GM21786 (cell line): ENCODE results near the gene EPB41L4B.

Experiments used
- ATAC-seq: cut with Tn5 transposase; IDR thresholded peaks from one replicate; pipeline ENCODE4 v1.9.1; 2021; ENCODE audit not compliant: unreplicated experiment

The EPB41L4B gene

GRCh38 chr9:109212768-109213167, 108.1 kb downstream of the EPB41L4B start:
- ATAC-seq, result no peak

DNA sequence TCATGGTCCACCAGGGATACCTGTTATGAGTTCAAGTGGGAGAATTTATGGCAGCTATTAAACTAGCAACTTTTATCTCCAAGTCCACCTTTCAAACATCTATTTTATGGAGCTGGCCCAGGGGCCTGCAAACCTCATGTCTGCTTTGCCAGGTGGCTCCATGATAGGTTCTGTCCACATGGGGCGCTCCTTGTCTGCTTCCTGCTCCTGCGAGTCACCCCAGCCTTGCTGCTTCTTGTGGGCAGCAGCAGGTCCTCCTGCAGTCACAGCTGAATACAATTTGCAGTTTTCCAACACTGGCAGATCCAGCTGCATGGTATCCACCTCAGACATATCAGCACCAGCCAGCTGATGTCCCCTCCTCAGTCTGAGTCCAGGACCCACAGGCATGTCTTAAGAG, 114.2 kb downstream of the EPB41L4B start:
- no peak for ATAC-seq

- ATAC-seq, result no peak
Observed at GRCh38 chr9:109205526-109205925, 115.3 kb downstream of the EPB41L4B start.

DNA sequence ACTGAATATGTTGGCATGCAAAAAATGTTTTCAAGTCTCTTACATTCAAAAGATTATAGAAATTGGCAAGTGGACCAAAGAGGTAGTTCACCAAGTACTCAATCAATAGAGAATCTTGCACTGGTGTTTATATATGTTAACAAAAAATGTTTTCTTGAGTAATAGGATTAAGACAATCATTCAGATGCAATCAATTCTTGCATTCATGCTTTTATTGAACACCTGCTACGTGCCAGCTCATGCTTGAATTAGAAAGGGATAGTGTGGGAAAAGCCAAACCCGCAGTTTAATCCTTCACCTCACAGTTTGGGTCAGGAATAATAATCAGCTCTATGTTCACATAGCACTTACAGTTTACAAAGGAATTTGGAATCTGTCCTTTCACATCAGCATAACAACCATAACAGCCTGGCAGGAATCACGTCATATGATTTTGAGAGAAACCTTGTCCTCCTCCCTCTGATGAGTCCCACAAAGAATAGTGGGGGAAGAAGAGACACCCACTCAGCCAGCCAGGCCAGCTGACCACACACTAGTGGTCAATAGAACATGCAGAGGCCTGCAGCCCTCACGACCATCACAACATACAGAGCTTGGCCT, 117.0 kb downstream of the EPB41L4B start:
- ATAC-seq, result no peak

DNA sequence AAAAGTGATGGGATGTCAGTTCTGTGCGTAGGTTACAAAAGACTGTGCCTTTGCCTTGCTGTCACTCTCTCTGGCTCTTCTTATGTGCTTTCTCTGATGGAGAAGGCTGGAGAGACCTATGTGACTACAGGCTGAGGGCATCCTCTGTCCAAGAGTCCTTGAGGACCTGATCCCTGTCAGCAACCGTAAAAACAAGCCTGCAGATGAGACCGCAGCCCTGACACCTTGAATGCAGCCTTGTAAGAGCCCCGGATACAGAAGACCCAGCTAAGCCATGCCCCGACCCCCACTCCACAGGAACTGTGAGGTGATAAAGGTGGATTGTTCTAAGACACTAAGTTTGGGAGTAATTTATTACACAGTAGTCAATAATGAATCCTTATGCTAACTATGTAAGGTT, 121.2 kb downstream of the EPB41L4B start:
- ATAC-seq, result no peak

GRCh38 chr9:109198736-109199382, 122.0 kb downstream of the EPB41L4B start:
- ATAC-seq, result no peak

- ATAC-seq, result no peak
Observed at GRCh38 chr9:109193974-109194556, 126.8 kb downstream of the EPB41L4B start.

DNA sequence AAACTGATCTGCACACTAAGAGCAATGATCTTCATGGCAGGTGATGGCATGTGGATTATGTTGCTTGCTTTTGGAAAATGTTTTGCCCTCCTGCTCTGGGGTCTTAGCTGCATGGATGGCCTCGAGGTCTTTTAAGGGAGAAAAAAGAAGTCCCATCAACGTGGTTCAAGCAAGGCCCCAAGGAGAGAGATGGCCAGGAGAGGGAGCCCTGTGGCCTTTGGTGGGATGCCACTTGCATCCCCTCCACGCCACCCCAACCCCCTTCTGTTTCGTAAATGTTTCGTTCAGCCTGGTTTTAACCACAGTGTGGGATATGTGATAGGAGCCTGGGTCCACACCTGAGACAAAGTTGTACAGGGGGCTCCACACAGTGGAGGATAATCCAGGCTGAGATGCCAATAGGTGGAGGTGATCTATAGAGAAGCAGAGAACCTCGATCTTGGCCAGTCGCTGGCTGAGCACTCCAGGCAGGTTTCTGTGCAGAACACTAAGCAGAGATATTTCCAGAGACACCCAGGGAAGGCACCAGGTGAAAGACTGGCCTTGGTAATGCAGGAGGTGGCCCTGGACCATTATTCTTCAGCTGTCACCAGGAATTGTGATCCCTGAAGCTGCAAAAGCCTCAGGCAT, 128.0 kb downstream of the EPB41L4B start:
- no peak for ATAC-seq

- no peak for ATAC-seq
Observed at GRCh38 chr9:109191746-109192145, 129.1 kb downstream of the EPB41L4B start.

DNA sequence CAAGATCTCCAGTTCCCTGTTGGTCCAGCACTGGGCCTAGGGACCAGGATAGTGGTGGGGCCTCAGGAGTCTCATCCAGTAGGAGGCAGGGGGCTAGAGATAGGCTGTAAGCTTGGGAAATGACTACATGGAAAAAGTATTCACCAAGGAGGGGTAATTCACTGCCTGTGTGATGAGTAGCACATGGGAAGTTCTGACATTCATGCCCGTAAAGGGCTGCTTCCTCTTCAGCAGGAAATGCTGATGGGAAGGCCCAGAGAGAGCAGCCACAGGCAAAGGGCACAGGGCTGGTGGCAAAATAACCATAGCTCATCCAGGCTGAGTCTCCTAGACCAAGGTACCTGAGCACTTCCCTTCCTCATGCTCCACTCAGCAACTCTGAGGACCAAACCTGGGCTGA, 130.7 kb downstream of the EPB41L4B start:
- no peak for ATAC-seq

DNA sequence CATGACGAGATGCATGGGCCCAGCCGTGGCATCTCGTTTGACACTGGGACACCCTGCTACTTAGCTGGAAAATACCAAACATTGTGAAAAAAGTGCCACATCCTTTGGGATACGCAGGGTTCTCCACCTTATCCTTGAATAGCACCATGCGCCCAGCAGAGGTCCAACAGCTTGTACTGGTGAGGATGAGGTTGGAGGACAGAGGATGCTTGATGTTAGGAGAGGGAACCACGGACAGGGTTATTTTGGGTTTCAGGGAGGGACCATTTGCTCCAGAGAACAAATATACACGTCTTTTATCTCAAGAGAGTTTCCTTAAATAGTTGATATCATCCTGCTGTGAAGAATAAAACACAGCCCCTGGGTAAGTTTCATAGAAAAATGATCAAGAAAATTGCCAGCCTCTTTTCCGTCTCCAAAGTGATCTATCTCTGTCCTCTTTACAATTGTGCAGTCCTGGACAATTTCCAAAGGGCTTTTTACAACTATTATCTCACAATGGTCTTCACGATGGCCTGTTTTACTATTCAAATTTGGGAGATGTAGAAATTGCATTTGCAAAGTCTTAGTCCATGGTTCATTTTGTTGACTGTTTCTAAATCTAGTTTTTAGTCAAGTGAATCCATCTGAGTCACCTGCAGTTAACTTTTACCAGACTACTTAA, 133.9 kb downstream of the EPB41L4B start:
- no peak for ATAC-seq

DNA sequence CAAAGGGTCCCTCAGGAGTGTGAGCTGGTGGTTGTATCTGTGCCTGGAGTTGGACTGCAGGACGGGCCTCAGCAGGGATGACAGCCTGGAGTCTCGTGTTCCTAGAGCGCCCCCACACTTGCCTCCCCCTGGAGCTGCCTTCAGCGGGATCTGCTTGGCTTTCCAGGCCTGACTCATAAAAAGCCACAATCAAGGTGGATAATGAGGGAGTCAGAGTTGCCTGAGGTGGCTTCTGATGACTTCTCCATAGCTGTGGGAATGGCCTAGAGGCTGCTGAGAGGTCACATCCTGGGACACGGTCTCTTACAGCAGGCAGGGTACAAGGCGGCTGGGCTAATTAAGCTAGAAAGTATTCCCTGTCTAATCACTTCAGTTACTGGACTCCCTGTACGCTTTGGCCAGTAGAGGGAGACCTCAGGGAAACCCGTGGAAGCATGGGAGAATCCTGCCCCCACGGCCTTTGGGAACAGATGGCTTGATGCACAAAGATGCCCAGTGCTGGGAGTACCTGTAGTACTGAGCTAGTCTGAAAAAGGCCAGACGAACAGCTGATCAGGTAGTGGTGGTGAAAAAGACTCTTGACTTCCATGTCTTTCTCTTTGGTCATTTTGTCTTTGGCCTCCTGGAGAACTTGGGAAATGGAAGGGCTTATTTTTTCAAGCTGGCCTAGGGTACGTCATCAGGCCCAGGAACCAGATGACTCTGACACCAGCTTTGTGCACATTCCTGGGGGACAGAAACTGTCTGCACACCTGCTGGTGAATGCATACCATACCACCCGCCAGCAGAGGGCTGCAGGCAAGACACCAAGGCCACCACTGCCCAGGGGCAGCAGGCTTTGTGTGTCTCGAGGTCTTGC, 137.7 kb downstream of the EPB41L4B start:
- ATAC-seq, result no peak

DNA sequence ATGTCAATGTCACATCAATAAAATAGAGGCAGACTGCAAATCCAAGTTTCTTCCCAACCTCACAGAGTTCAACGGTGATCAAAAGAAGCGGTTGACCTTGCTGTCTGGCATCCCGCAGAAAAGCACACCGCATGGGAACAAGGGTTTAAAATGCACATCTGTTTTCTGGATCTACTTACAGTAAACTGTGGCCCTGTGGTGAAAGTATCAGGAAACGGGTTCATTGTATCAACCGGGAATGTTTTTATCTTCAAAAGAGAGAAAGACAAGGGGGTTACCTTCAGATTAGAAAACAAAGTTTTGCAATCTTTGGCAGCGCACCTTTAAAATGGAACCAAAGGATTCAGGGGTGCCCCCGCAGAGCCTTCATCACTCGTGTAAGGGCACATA, 138.3 kb downstream of the EPB41L4B start:
- no peak for ATAC-seq

DNA sequence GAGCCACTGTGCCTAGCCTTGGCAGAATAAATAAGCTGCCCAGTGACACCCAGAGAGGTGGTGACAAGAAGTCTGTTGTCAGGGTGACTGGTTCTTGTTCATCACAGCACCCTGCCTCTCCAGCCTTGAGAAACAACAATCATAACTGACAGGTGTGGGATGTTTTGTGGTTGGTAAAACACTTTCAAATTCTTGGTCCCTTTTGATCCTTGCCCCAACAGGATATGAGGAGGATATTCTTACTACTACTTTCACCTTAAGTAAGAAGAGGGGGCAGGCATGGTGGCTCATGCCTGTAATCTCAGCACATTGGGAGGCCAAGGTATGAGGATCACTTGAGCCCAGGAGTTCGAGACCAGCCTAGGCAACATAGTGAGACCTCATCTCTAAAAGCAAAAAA, 139.6 kb downstream of the EPB41L4B start:
- ATAC-seq, result no peak

GRCh38 chr9:109179801-109180523, 140.9 kb downstream of the EPB41L4B start:
- ATAC-seq, result no peak

GRCh38 chr9:109176963-109177362, 143.9 kb downstream of the EPB41L4B start:
- ATAC-seq, result no peak

- ATAC-seq, result no peak
Observed at GRCh38 chr9:109176386-109176785, 144.5 kb downstream of the EPB41L4B start.

- no peak for ATAC-seq
Observed at GRCh38 chr9:109172935-109173334, 147.9 kb downstream of the EPB41L4B start.

DNA sequence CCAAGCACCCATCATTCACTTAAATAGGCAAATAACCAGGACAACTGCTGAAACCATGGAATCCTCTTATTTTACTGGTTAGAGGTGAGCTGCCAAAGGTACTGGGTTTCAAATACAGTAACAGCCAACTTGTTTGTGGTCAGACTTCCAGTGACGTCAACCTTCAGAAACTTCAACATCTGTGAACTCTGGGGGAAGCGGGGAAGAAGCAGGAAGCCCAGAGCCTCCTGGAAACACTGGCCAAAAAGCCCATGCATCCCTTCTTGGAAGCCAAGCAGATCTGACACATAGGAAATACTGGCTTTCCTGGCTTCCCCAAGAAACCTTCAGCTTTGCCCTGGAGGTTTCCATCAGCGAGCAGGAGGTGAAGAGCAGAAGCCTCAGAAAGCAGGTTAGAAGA, 148.9 kb downstream of the EPB41L4B start:
- ATAC-seq, result no peak

GRCh38 chr9:109168170-109168569, 152.7 kb downstream of the EPB41L4B start:
- no peak for ATAC-seq
